ENCODE results near the gene HES3. TPM values are rescaled to one million over a fixed set of nuclear protein-coding genes. Genes with fewer than 3 reads are reported as not detected.

The HES3 gene
- total RNA-seq, 4 donors from 2014 or later, result not detected

- DNase-seq (ENCODE audit: extremely low spot score), result no peak
- WGBS, result 98% methylated on average over 4 of the region's 4 CpGs
- H3K9me3 ChIP-seq, result no peaks in the 10 kb centered on the region
- peaks cover 8 to 38% (median 16%) of the 10 kb centered on the region in 4 donors for H3K27me3 ChIP-seq
- intact Hi-C loops (cut with DNase I), result no loop called here
- peaks cover 0 to 22% (median 20%) of the 10 kb centered on the region in 4 donors for H3K36me3 ChIP-seq
- peaks cover 27 to 38% (median 33%) of the 10 kb centered on the region in 4 donors for H3K4me1 ChIP-seq
- no peak overlapping the region for H3K4me3 ChIP-seq
- no peak overlapping the region for H3K27ac ChIP-seq (replicated peaks in 1 of 4)
- no peak for TF ChIP-seq POLR2AphosphoS5 (IDR thresholded peaks at IDR 0.05)
- no peak for TF ChIP-seq CTCF (IDR thresholded peaks at IDR 0.05)
- TF ChIP-seq EP300 (IDR thresholded peaks at IDR 0.05), result no peak
- TF ChIP-seq POLR2A (IDR thresholded peaks at IDR 0.05; ENCODE audit: low read depth), result no peak
Measured at GRCh38 chr1:6237093-6237492, 6.9 kb upstream of the HES3 start.

GRCh38 chr1:6239213-6239752 is 4.7 kb upstream of the HES3 start:
- Histone ChIP-seq H3K9me3 (no peaks in the 10 kb centered on the region), H3K4me1 (peaks cover 27 to 37% (median 32%) of the 10 kb centered on the region in 4 donors), H3K27ac (replicated peaks in 1 of 4) (no peak overlapping the region), H3K36me3 (no peaks in the 10 kb centered on the region), H3K27me3 (peaks cover 13 to 60% (median 38%) of the 10 kb centered on the region in 4 donors), H3K4me3 (no peak overlapping the region)
- intact Hi-C loops (cut with DNase I), result no loop called here
- DNase-seq (ENCODE audit: extremely low spot score), result no peak
- no peak for TF ChIP-seq POLR2AphosphoS5 (IDR thresholded peaks at IDR 0.05)
- no peak for TF ChIP-seq CTCF (IDR thresholded peaks at IDR 0.05)
- no peak for TF ChIP-seq POLR2A (IDR thresholded peaks at IDR 0.05; ENCODE audit: low read depth)
- TF ChIP-seq EP300 (IDR thresholded peaks at IDR 0.05), result no peak
- WGBS, result 48% methylated on average over 7 of the region's 7 CpGs

GRCh38 chr1:6239950-6240768 is 3.8 kb upstream of the HES3 start:
- Histone ChIP-seq H3K27me3 (peaks cover 13 to 68% (median 42%) of the 10 kb centered on the region in 4 donors), H3K4me1 (peaks cover 19 to 35% (median 28%) of the 10 kb centered on the region in 4 donors), H3K27ac (replicated peaks in 1 of 4) (no peak overlapping the region), H3K4me3 (no peak overlapping the region), H3K9me3 (no peaks in the 10 kb centered on the region), H3K36me3 (no peaks in the 10 kb centered on the region)
- TF ChIP-seq EP300 (IDR thresholded peaks at IDR 0.05) (no peak), POLR2AphosphoS5 (IDR thresholded peaks at IDR 0.05) (no peak), CTCF (IDR thresholded peaks at IDR 0.05) (no peak), POLR2A (IDR thresholded peaks at IDR 0.05; ENCODE audit: low read depth) (no peak)
- intact Hi-C loops (cut with DNase I), result no loop called here
- DNase-seq (ENCODE audit: extremely low spot score), result no peak
- 68% methylated on average over 13 of the region's 17 CpGs for WGBS

GRCh38 chr1:6241107-6241886 is 2.7 kb upstream of the HES3 start:
- no peaks in the 10 kb centered on the region for H3K36me3 ChIP-seq
- no peaks in the 10 kb centered on the region for H3K9me3 ChIP-seq
- no peak overlapping the region for H3K27ac ChIP-seq (replicated peaks in 1 of 4)
- TF ChIP-seq CTCF (IDR thresholded peaks at IDR 0.05) (no peak), POLR2AphosphoS5 (IDR thresholded peaks at IDR 0.05) (no peak), EP300 (IDR thresholded peaks at IDR 0.05) (no peak), POLR2A (IDR thresholded peaks at IDR 0.05; ENCODE audit: low read depth) (no peak)
- no peak for DNase-seq (ENCODE audit: extremely low spot score)
- intact Hi-C loops (cut with DNase I), result no loop called here
- H3K4me1 ChIP-seq, result peaks cover 24 to 38% (median 34%) of the 10 kb centered on the region in 4 donors
- H3K4me3 ChIP-seq, result peak overlapping the region in 1 of 4 donors; percentile 21
- peaks cover 23 to 80% (median 53%) of the 10 kb centered on the region in 4 donors for H3K27me3 ChIP-seq
- WGBS, result 41% methylated on average over 21 of the region's 33 CpGs
